DMS 273 treated with DMSO at 0.1 percent for 48 hours (cell line): ENCODE results near the gene UNKL.

Source experiments
- DNase-seq: peaks from one replicate; lab custom pipeline; 2025; lab: John Stamatoyannopoulos, UW

UNKL gene

GRCh38 chr16:1323296-1324239 lies 90.9 kb downstream of the UNKL start:
- no peak for DNase-seq

- no peak for DNase-seq
These were observed 92.1 kb downstream of the UNKL start for GRCh38 chr16:1322407-1322806.

- DNase-seq: no peak
These were observed 93.8 kb downstream of the UNKL start for GRCh38 chr16:1320658-1321240.

GRCh38 chr16:1320097-1320496 lies 94.4 kb downstream of the UNKL start:
- DNase-seq: no peak

- no peak for DNase-seq
These were observed 95.5 kb downstream of the UNKL start for GRCh38 chr16:1319041-1319440.

- no peak for DNase-seq
These were observed 96.3 kb downstream of the UNKL start for GRCh38 chr16:1318268-1318545.

- no peak for DNase-seq
These were observed 96.8 kb downstream of the UNKL start for GRCh38 chr16:1317479-1318267.

- no peak for DNase-seq
These were observed 98.5 kb downstream of the UNKL start for GRCh38 chr16:1316033-1316405.

- DNase-seq: no peak
These were observed 99.1 kb downstream of the UNKL start for GRCh38 chr16:1315081-1316032.

- DNase-seq: no peak
These were observed 100.0 kb downstream of the UNKL start for GRCh38 chr16:1314399-1315068.

GRCh38 chr16:1313721-1314369 lies 100.7 kb downstream of the UNKL start:
- DNase-seq: no peak
